SK-N-SH treated with all-trans-retinoic acid at 6 μM for 48 hours (cell line): ENCODE data around the gene ITPR3.

Experiments
- ARNTL ChIP-seq: fragments of 450-650 bp; formaldehyde crosslinking; IDR thresholded peaks from 2 replicates; pipeline ENCODE4 v1.5.0; 2020; ENCODE audit warnings: low read depth, mild to moderate bottlenecking, moderate library complexity, borderline replicate concordance
- BACH2 ChIP-seq: fragments of 250-450 bp; sonication (Bioruptor Pico); IDR thresholded peaks from 2 replicates; pipeline ENCODE4 v1.9.0; 2021; ENCODE audit warnings: mild to moderate bottlenecking, borderline replicate concordance
- CSDC2 ChIP-seq: fragments of 250-450 bp; sonication (Bioruptor Pico); IDR thresholded peaks from 2 replicates; pipeline ENCODE4 v1.5.0; 2020; ENCODE audit warnings: mild to moderate bottlenecking, moderate library complexity
- ESRRG ChIP-seq: fragments of 250-450 bp; sonication (Bioruptor Pico); IDR thresholded peaks from 2 replicates; pipeline ENCODE4 v1.6.1; 2021; ENCODE audit warnings: mild to moderate bottlenecking
- RARB ChIP-seq: fragments of 250-450 bp; sonication (Bioruptor Pico); IDR thresholded peaks from 2 replicates; pipeline ENCODE4 v1.8.0; 2021; ENCODE audit warnings: mild to moderate bottlenecking, moderate library complexity
- SNAI2 ChIP-seq: fragments of 250-450 bp; sonication (Bioruptor Pico); IDR thresholded peaks from 2 replicates; pipeline ENCODE4 v1.5.0; 2020; ENCODE audit warnings: mild to moderate bottlenecking, moderate library complexity
- ZFP3 ChIP-seq: fragments of 250-450 bp; sonication (Bioruptor Pico); IDR thresholded peaks from 2 replicates; pipeline ENCODE4 v1.5.0; 2020; ENCODE audit warnings: mild to moderate bottlenecking, moderate library complexity
- ZNF565 ChIP-seq: fragments of 450-650 bp; formaldehyde crosslinking; conservative IDR thresholded peaks from 2 replicates; pipeline ENCODE4 v1.5.0; 2020; ENCODE audit warnings: low read depth, mild to moderate bottlenecking, moderate library complexity
- TF ChIP-seq, protein P1 (sequence below): fragments of 250-450 bp; sonication (Bioruptor Pico); IDR thresholded peaks from 2 replicates; pipeline ENCODE4 v1.8.0; 2020; ENCODE audit warnings: mild to moderate bottlenecking, moderate library complexity, borderline replicate concordance
- TF ChIP-seq, protein P2 (sequence below): fragments of 250-450 bp; sonication (Bioruptor Pico); IDR thresholded peaks from 2 replicates; pipeline ENCODE4 v1.5.1; 2020; ENCODE audit warnings: low read depth, mild to moderate bottlenecking, moderate library complexity

DNA sequence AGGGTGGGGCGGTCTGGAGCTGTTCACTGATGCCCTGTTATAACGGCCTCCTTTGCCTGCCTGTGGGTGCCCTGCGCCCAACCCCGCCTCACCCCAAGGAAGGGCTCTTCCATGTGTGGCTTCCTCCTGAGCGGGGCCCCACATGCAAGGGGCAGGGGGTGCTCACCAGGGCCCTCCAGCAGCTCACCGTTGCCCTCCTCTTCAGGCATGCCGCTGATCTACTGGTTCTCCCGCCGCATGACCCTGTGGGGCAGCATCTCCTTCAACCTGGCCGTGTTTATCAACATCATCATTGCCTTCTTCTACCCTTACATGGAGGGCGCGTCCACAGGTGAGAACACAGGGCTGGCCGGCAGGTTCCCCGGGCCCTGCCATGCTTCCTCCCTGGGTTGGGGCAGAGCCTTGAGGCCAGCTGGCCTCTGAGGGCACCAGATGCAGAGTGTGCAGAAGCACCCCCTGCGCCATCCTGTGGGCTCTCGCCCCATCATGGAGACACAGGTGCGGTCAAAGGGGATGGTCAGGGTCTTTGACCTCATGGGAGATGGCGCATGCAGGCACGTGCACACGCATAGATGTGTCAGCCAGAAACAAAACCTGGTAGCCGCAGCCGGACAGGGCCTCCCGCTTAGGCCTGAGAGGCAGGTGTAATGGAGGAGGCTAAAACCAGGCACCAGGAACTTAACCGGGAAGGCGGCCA lies 67.5 kb downstream of the ITPR3 start:
- no peak for TF ChIP-seq ZFP3 (CRISPR knock-in tag)
- no peak for TF ChIP-seq SNAI2 (CRISPR knock-in tag)
- TF ChIP-seq BACH2 (CRISPR knock-in tag) = no peak
- TF ChIP-seq, protein P1, sequence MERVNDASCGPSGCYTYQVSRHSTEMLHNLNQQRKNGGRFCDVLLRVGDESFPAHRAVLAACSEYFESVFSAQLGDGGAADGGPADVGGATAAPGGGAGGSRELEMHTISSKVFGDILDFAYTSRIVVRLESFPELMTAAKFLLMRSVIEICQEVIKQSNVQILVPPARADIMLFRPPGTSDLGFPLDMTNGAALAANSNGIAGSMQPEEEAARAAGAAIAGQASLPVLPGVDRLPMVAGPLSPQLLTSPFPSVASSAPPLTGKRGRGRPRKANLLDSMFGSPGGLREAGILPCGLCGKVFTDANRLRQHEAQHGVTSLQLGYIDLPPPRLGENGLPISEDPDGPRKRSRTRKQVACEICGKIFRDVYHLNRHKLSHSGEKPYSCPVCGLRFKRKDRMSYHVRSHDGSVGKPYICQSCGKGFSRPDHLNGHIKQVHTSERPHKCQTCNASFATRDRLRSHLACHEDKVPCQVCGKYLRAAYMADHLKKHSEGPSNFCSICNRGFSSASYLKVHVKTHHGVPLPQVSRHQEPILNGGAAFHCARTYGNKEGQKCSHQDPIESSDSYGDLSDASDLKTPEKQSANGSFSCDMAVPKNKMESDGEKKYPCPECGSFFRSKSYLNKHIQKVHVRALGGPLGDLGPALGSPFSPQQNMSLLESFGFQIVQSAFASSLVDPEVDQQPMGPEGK = no peak
- no peak for TF ChIP-seq ESRRG
- TF ChIP-seq ARNTL (CRISPR knock-in tag) = no peak
- TF ChIP-seq ZNF565 (CRISPR knock-in tag) = no peak
- TF ChIP-seq, protein P2, sequence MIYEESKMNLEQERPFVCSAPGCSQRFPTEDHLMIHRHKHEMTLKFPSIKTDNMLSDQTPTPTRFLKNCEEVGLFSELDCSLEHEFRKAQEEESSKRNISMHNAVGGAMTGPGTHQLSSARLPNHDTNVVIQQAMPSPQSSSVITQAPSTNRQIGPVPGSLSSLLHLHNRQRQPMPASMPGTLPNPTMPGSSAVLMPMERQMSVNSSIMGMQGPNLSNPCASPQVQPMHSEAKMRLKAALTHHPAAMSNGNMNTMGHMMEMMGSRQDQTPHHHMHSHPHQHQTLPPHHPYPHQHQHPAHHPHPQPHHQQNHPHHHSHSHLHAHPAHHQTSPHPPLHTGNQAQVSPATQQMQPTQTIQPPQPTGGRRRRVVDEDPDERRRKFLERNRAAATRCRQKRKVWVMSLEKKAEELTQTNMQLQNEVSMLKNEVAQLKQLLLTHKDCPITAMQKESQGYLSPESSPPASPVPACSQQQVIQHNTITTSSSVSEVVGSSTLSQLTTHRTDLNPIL = no peak
- no peak for TF ChIP-seq CSDC2 (CRISPR knock-in tag)
- TF ChIP-seq RARB (CRISPR knock-in tag) = no peak
